Pancreas (tissue), 10 donors: Measurements from ENCODE around the gene SRRM4. TPM values are rescaled to one million over a fixed set of nuclear protein-coding genes. Genes with fewer than 3 reads are reported as not detected.
"Not testable (repeated sequence)": the region's sequence is repeated elsewhere in the genome, so short reads cannot be mapped to it uniquely, and the experiment has no call there.

ENCODE experiments used
- ATAC-seq, 4 donors: fragments of 200-7000 bp; cut with Tn5 transposase; one replicate each; pipeline versions ENCODE4 v1.8.0 to v1.9.1; 2020; ENCODE audit warnings: mild to moderate bottlenecking in 4 of 4, moderate library complexity in 4 of 4
- DNase-seq, 6 donors: peaks; one replicate each; pipeline ENCODE4 v3.0.0-alpha.2; 2020
- FAIRE-seq: peaks from 2 replicates; lab custom pipeline; 2012; peaks lifted over from hg19 to GRCh38; lab: Jason Lieb, UNC
- H3K27ac ChIP-seq, 4 donors: fragments of 200-600 bp; sonication (generic); 1 replicate in 3 of 4; 2 replicates in 1 of 4; pipeline versions ENCODE4 v1.5.0 to v1.8.0; 2020
- H3K27me3 ChIP-seq, 4 donors: fragments of 200-600 bp; one replicate each; pipeline ENCODE4 v1.8.0; 2021
- H3K36me3 ChIP-seq, 3 donors: fragments of 200-600 bp; sonication (generic) in 1 of 3; one replicate each; pipeline versions ENCODE4 v1.5.0 to v1.8.0; 2020 to 2021
- H3K4me1 ChIP-seq, 3 donors: fragments of 200-600 bp; one replicate each; pipeline ENCODE4 v1.8.0; 2021
- H3K4me3 ChIP-seq, 4 donors: fragments of 200-600 bp; sonication (generic) in 2 of 4; one replicate each; pipeline versions ENCODE4 v1.5.0 to v1.8.0; 2020 to 2021
- H3K9me3 ChIP-seq, 4 donors: fragments of 200-600 bp; one replicate each; pipeline ENCODE4 v1.8.0; 2021
- CTCF ChIP-seq, 4 donors: fragments of 200-600 bp; sonication (generic) in 3 of 4; IDR thresholded peaks; one replicate each; pipeline versions ENCODE4 v1.5.0 to v1.8.0; 2021; ENCODE audit warnings: antibody characterized with exemption in 4 of 4
- WGBS, 2 donors: extraction: QIAGEN DNeasy Blood & Tissue Kit; methylation state at CpG; one replicate each; pipeline ENCODE4 v1.1.7; 2013; 5-methylcytosine and 5-hydroxymethylcytosine counted together
- intact Hi-C, 3 donors: fragments of 100-400 bp; cut with DNase I; formaldehyde crosslinking; loops; one replicate each; pipeline versions ENCODE4 v1.11.1 to v1.14.2; 2022
- polyA plus RNA-seq, 2 donors: library from polyadenylated mRNA; stranded (reverse); fragments of 200-250 nt; gene quantifications; one replicate each; pipeline ENCODE4 v1.2.3, GENCODE V29; 2013
- total RNA-seq, 6 donors: library from RNA; stranded (reverse); fragmentation: NEBNext Ultra II Directional in 4 of 6; extraction: Animal tissue kit (Norgen Biotek cat#: 25700) in 4 of 6; gene quantifications; one replicate each; pipeline versions ENCODE4 v1.2.1 to v1.2.4, GENCODE V29; 2021 to 2023
- donor health status: healthy with polysubstance abuse.
- donor health status: DM: no; HTN: no; CAD: no; lungs with moderate emphysema.
- donor health status: DM: no; HTN: no; CAD: no.
- donor health status: control.
- donor health status: control.
- donor health status: Bipolar disorder and iron deficiency.
- donor health status: DM: yes; HTN: yes; CAD: no.
- donor health status: DM: no; HTN: no; CAD: no.
- donor health status: DM: no; HTN: no; CAD: no.
- donor health status: DM: yes; HTN: yes; CAD: no.

Gene SRRM4
- total and polyA plus RNA-seq, 8 donors = 0.02 TPM; not detected in 7

GRCh38 chr12:119090865-119091264, 109.5 kb downstream of the SRRM4 start:
- Histone ChIP-seq H3K36me3 (no peaks in the 10 kb centered on the region), H3K4me1 (no peaks in the 10 kb centered on the region), H3K27ac (no peak overlapping the region), H3K9me3 (no peaks in the 10 kb centered on the region), H3K4me3 (no peak overlapping the region), H3K27me3 (no peaks in the 10 kb centered on the region)
- no peak for DNase-seq
- WGBS, 2 donors = 20 to 24% methylated on average over 3 of the region's 3 CpGs
- no peak for ATAC-seq
- FAIRE-seq = no peak
- TF ChIP-seq CTCF (IDR thresholded peaks at IDR 0.05) = no peak
- intact Hi-C loops = no loop called here

- FAIRE-seq (no peak), DNase-seq (no peak), ATAC-seq (no peak)
- intact Hi-C loops = no loop called here
- Histone ChIP-seq H3K27me3 (no peaks in the 10 kb centered on the region), H3K9me3 (no peaks in the 10 kb centered on the region), H3K36me3 (no peaks in the 10 kb centered on the region), H3K4me3 (no peak overlapping the region), H3K4me1 (no peaks in the 10 kb centered on the region), H3K27ac (no peak overlapping the region)
- TF ChIP-seq CTCF (IDR thresholded peaks at IDR 0.05) = no peak
- 54 to 55% methylated on average over 11 of the region's 11 CpGs for WGBS, 2 donors
Observed at GRCh38 chr12:119096429-119097202, 115.3 kb downstream of the SRRM4 start.

- no peak overlapping the region for H3K27ac ChIP-seq
- WGBS, 2 donors = 66 to 71% methylated on average over 3 of the region's 3 CpGs
- intact Hi-C loops = no loop called here
- ATAC-seq (no peak), DNase-seq (no peak), FAIRE-seq (no peak)
- no peaks in the 10 kb centered on the region for H3K9me3 ChIP-seq
- no peak for TF ChIP-seq CTCF (IDR thresholded peaks at IDR 0.05)
- no peaks in the 10 kb centered on the region for H3K36me3 ChIP-seq
- H3K4me3 ChIP-seq = no peak overlapping the region
- H3K4me1 ChIP-seq = no peaks in the 10 kb centered on the region
- H3K27me3 ChIP-seq = no peaks in the 10 kb centered on the region
Observed at GRCh38 chr12:119100933-119101332, 119.6 kb downstream of the SRRM4 start.

- H3K9me3 ChIP-seq = no peaks in the 10 kb centered on the region
- intact Hi-C loops = no loop called here
- H3K36me3 ChIP-seq = no peaks in the 10 kb centered on the region
- H3K27ac ChIP-seq = no peak overlapping the region
- no peaks in the 10 kb centered on the region for H3K4me1 ChIP-seq
- WGBS, 2 donors = 63% methylated on average over 4 of the region's 4 CpGs
- no peak overlapping the region for H3K4me3 ChIP-seq
- ATAC-seq (no peak), DNase-seq (no peak), FAIRE-seq (no peak)
- TF ChIP-seq CTCF (IDR thresholded peaks at IDR 0.05) = no peak
- no peaks in the 10 kb centered on the region for H3K27me3 ChIP-seq
Observed at GRCh38 chr12:119102274-119102673, 120.9 kb downstream of the SRRM4 start.

GRCh38 chr12:119102714-119103113, 121.4 kb downstream of the SRRM4 start:
- FAIRE-seq = no peak
- H3K9me3 ChIP-seq = no peaks in the 10 kb centered on the region
- no peak for TF ChIP-seq CTCF (IDR thresholded peaks at IDR 0.05)
- no peak for DNase-seq
- ATAC-seq = no peak
- 66 to 80% methylated on average over 1 of the region's 1 CpG for WGBS, 2 donors
- no peak overlapping the region for H3K27ac ChIP-seq
- H3K36me3 ChIP-seq = no peaks in the 10 kb centered on the region
- no peak overlapping the region for H3K4me3 ChIP-seq
- H3K4me1 ChIP-seq = no peaks in the 10 kb centered on the region
- intact Hi-C loops = no loop called here
- no peaks in the 10 kb centered on the region for H3K27me3 ChIP-seq

- not testable (repeated sequence) for H3K9me3 ChIP-seq, FAIRE-seq
Observed at GRCh38 chr12:119104969-119105368, 123.6 kb downstream of the SRRM4 start.

More at GRCh38 chr12:119104969-119105368, 123.6 kb downstream of the SRRM4 start:
- H3K36me3 ChIP-seq, H3K4me3 ChIP-seq, intact Hi-C loops, H3K27me3 ChIP-seq, ATAC-seq, H3K27ac ChIP-seq, DNase-seq, H3K4me1 ChIP-seq: not testable (repeated sequence)
- WGBS, 2 donors = 94 to 97% methylated on average over 4 of the region's 4 CpGs
